H9 (cell line): ENCODE measurements around the gene KDR. TPM values are rescaled to one million over a fixed set of nuclear protein-coding genes. Genes with fewer than 3 reads are reported as not detected.

Experiments
- DNase-seq: peaks from one replicate; pipeline ENCODE4 v3.0.0-alpha.2; 2017
- H2AFZ ChIP-seq: one replicate; pipeline ENCODE4 v1.6.1; 2013; ENCODE audit warnings: mild to moderate bottlenecking, low read length, control low read depth, moderate library complexity
- H2AK5ac ChIP-seq: 2 replicates; pipeline ENCODE4 v1.6.1; 2013; ENCODE audit warnings: low read length, control low read depth, mixed read lengths; ENCODE audit not compliant: insufficient read length
- H2BK120ac ChIP-seq: one replicate; pipeline ENCODE4 v1.6.1; 2013; ENCODE audit warnings: low read depth, mild to moderate bottlenecking, low read length, control low read depth, inconsistent platforms; ENCODE audit not compliant: poor library complexity, severe bottlenecking
- H2BK12ac ChIP-seq: 2 replicates; pipeline ENCODE4 v1.6.1; 2013; ENCODE audit warnings: low read length, control low read depth, mixed read lengths, low read depth; ENCODE audit not compliant: insufficient read length
- H2BK15ac ChIP-seq: 2 replicates; pipeline ENCODE4 v1.6.1; 2013; ENCODE audit warnings: low read depth, low read length, control low read depth
- H2BK20ac ChIP-seq: one replicate; pipeline ENCODE4 v1.6.1; 2013; ENCODE audit warnings: low read depth, mild to moderate bottlenecking, low read length, control low read depth, inconsistent platforms; ENCODE audit not compliant: poor library complexity, severe bottlenecking
- H2BK5ac ChIP-seq: 2 replicates; pipeline ENCODE4 v1.6.1; 2013; ENCODE audit warnings: low read length, control low read depth, mixed read lengths; ENCODE audit not compliant: insufficient read length
- H3K14ac ChIP-seq: 2 replicates; pipeline ENCODE4 v1.6.1; 2013; ENCODE audit warnings: low read length, control low read depth; ENCODE audit not compliant: insufficient read depth
- H3K18ac ChIP-seq: 2 replicates; pipeline ENCODE4 v1.6.1; 2013; ENCODE audit warnings: low read depth, mild to moderate bottlenecking, mixed read lengths, low read length, control low read depth; ENCODE audit not compliant: insufficient read length
- H3K23ac ChIP-seq: 2 replicates; pipeline ENCODE4 v1.6.1; 2013; ENCODE audit warnings: low read length, control low read depth, mixed read lengths, low read depth; ENCODE audit not compliant: insufficient read length
- H3K23me2 ChIP-seq: 2 replicates; pipeline ENCODE4 v1.6.1; 2013; ENCODE audit warnings: low read depth, mild to moderate bottlenecking, mixed read lengths, low read length, control low read depth; ENCODE audit not compliant: insufficient read length, poor library complexity, severe bottlenecking
- H3K27ac ChIP-seq: 2 replicates; pipeline ENCODE4 v1.5.1; 2013; ENCODE audit warnings: low read length, control low read depth, mixed read lengths, low read depth; ENCODE audit not compliant: insufficient read length
- H3K27me3 ChIP-seq: 2 replicates; pipeline ENCODE4 v1.6.1; 2013; ENCODE audit warnings: low read length, control low read depth, inconsistent platforms; ENCODE audit not compliant: insufficient read depth
- H3K4ac ChIP-seq: 2 replicates; pipeline ENCODE4 v1.6.1; 2013; ENCODE audit warnings: low read depth, mild to moderate bottlenecking, control low read depth, inconsistent platforms, low read length, moderate library complexity
- H3K4me1 ChIP-seq: 2 replicates; pipeline ENCODE4 v1.6.1; 2013; ENCODE audit warnings: low read length, control low read depth, inconsistent platforms; ENCODE audit not compliant: insufficient read depth
- H3K4me2 ChIP-seq: 2 replicates; pipeline ENCODE4 v1.6.1; 2013; ENCODE audit warnings: low read length, control low read depth, mixed read lengths; ENCODE audit not compliant: insufficient read length, insufficient read depth
- H3K56ac ChIP-seq: 2 replicates; pipeline ENCODE4 v1.6.1; 2013; ENCODE audit warnings: low read depth, mild to moderate bottlenecking, mixed read lengths, low read length, control low read depth; ENCODE audit not compliant: insufficient read length
- H3K79me1 ChIP-seq: 2 replicates; pipeline ENCODE4 v1.6.1; 2013; ENCODE audit warnings: low read depth, mild to moderate bottlenecking, moderate library complexity, low read length, control low read depth, inconsistent platforms; ENCODE audit not compliant: insufficient read depth, poor library complexity, severe bottlenecking
- H3K79me2 ChIP-seq: 2 replicates; pipeline ENCODE4 v1.6.1; 2013; ENCODE audit warnings: low read length, control low read depth, inconsistent platforms; ENCODE audit not compliant: insufficient read depth
- H3K9ac ChIP-seq: 2 replicates; pipeline ENCODE4 v1.6.1; 2013; ENCODE audit warnings: low read length, control low read depth, mixed read lengths; ENCODE audit not compliant: insufficient read length; ENCODE audit errors: extremely low read depth
- H3K9me3 ChIP-seq: one replicate; pipeline ENCODE4 v1.6.1; 2013; ENCODE audit warnings: low read depth, low read length, inconsistent platforms; ENCODE audit not compliant: control insufficient read depth
- H3T11ph ChIP-seq: one replicate; pipeline ENCODE4 v1.6.1; 2013; ENCODE audit warnings: mild to moderate bottlenecking, low read length, control low read depth, inconsistent platforms
- H4K20me1 ChIP-seq: one replicate; pipeline ENCODE4 v1.6.1; 2013; ENCODE audit not compliant: control insufficient read depth, insufficient read length, insufficient read depth
- H4K5ac ChIP-seq: 2 replicates; pipeline ENCODE4 v1.6.1; 2013; ENCODE audit warnings: low read depth, mild to moderate bottlenecking, mixed read lengths, low read length, control low read depth; ENCODE audit not compliant: insufficient read length
- H4K8ac ChIP-seq: replicated peaks from 2 replicates; pipeline ENCODE4 v1.6.1; 2013; ENCODE audit warnings: low read length, control low read depth, mixed read lengths, low read depth; ENCODE audit not compliant: insufficient read length
- H4K91ac ChIP-seq: 2 replicates; pipeline ENCODE4 v1.6.1; 2013; ENCODE audit warnings: low read depth, mild to moderate bottlenecking, moderate library complexity, mixed read lengths, low read length, control low read depth; ENCODE audit not compliant: insufficient read length
- H3K27ac Mint-ChIP-seq, 3 experiments: 2 replicates in 2 of 3; 3 replicates in 1 of 3; pipeline ENCODE4 v1.8.0; 2020 to 2021; ENCODE audit warnings: mixed read lengths in 3 of 3, mild to moderate bottlenecking in 1 of 3, moderate library complexity in 1 of 3
- H3K27me3 Mint-ChIP-seq: 2 replicates; pipeline ENCODE4 v1.8.0; 2021; ENCODE audit warnings: low read depth, mild to moderate bottlenecking, moderate library complexity, mixed read lengths
- H3K36me3 Mint-ChIP-seq, 3 experiments: 2 replicates in 2 of 3; 3 replicates in 1 of 3; pipeline ENCODE4 v1.8.0; 2020 to 2021; ENCODE audit warnings: low read depth in 3 of 3, mixed read lengths in 3 of 3; ENCODE audit not compliant: insufficient read depth in 1 of 3
- H3K4me1 Mint-ChIP-seq, 2 experiments: 2 replicates each; pipeline ENCODE4 v1.8.0; 2020; ENCODE audit warnings: mixed read lengths in 2 of 2
- H3K4me3 Mint-ChIP-seq, 2 experiments: 2 replicates in 1 of 2; 3 replicates in 1 of 2; pipeline ENCODE4 v1.8.0; 2020 to 2021; ENCODE audit warnings: mild to moderate bottlenecking in 2 of 2, mixed read lengths in 2 of 2, moderate library complexity in 1 of 2
- H3K9me3 Mint-ChIP-seq, 2 experiments: 2 replicates in 1 of 2; 3 replicates in 1 of 2; pipeline ENCODE4 v1.8.0; 2020; ENCODE audit warnings: mild to moderate bottlenecking in 2 of 2, mixed read lengths in 2 of 2, moderate library complexity in 1 of 2
- WGBS: extraction: QIAGEN DNeasy Blood & Tissue Kit; methylation state at CpG from one replicate; pipeline ENCODE4 v1.1.7; 2013; ENCODE audit warnings: missing lambda C conversion rate, low lambda C conversion rate, mixed read lengths; ENCODE audit not compliant: insufficient read length; ENCODE audit errors: extremely low coverage; 5-methylcytosine and 5-hydroxymethylcytosine counted together
- total RNA-seq: library from RNA; stranded (reverse); gene quantifications from 2 replicates; pipeline ENCODE4 v1.2.1, GENCODE V29; 2021
- TF ChIP-seq, protein P1 (sequence below): fragments of 200-600 bp; sonication (generic); conservative IDR thresholded peaks from 3 replicates; pipeline ENCODE4 v1.8.0; 2021; ENCODE audit warnings: antibody characterized with exemption, mild to moderate bottlenecking

Gene KDR
- total RNA-seq, 1 experiment from 2014 or later, result 51.4 TPM

DNA sequence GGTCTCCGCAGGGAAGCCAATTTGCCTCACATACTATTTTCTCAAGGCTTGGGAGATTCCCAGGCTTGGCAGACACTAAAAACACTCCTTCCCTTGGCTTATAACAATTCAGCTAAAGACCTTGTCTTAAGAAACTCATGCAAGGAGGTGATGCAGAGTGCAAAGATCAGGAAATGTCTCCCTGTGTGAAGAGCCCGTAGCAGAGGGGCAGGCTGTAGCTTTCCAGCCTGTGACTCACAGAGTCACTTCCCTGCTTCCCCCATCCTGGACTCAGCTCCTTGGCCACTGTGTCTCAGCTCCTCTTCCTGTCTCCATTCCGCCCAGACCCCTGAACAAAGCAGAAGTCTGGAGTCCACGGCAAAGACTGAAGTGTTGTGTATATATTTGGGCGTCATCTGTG lies 56.1 kb downstream of the KDR start:
- WGBS, result no CpG with 5 or more reads among the region's 5 CpGs
- no peaks in the 10 kb centered on the region for H4K20me1 ChIP-seq
- TF ChIP-seq, protein P1, sequence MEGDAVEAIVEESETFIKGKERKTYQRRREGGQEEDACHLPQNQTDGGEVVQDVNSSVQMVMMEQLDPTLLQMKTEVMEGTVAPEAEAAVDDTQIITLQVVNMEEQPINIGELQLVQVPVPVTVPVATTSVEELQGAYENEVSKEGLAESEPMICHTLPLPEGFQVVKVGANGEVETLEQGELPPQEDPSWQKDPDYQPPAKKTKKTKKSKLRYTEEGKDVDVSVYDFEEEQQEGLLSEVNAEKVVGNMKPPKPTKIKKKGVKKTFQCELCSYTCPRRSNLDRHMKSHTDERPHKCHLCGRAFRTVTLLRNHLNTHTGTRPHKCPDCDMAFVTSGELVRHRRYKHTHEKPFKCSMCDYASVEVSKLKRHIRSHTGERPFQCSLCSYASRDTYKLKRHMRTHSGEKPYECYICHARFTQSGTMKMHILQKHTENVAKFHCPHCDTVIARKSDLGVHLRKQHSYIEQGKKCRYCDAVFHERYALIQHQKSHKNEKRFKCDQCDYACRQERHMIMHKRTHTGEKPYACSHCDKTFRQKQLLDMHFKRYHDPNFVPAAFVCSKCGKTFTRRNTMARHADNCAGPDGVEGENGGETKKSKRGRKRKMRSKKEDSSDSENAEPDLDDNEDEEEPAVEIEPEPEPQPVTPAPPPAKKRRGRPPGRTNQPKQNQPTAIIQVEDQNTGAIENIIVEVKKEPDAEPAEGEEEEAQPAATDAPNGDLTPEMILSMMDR, result no peak
- no peak overlapping the region for H4K91ac ChIP-seq
- no peaks in the 10 kb centered on the region for H3K9me3 ChIP-seq
- no peaks in the 10 kb centered on the region for H3K36me3 Mint-ChIP-seq
- no peak overlapping the region for H3T11ph ChIP-seq
- H3K23ac ChIP-seq, result no peak overlapping the region
- H3K27me3 ChIP-seq, result no peaks in the 10 kb centered on the region
- H3K18ac ChIP-seq, result no peak overlapping the region
- H4K5ac ChIP-seq, result no peak overlapping the region
- no peak overlapping the region for H3K14ac ChIP-seq
- no peaks in the 10 kb centered on the region for H3K27me3 Mint-ChIP-seq
- H3K27ac Mint-ChIP-seq, result no peak overlapping the region
- no peak overlapping the region for H3K27ac ChIP-seq
- H2AK5ac ChIP-seq, result no peak overlapping the region
- no peaks in the 10 kb centered on the region for H3K23me2 ChIP-seq
- no peak overlapping the region for H2BK5ac ChIP-seq
- H3K4me1 Mint-ChIP-seq, result peaks cover 7 to 8% of the 10 kb centered on the region in 2 experiments
- no peak overlapping the region for H2BK15ac ChIP-seq
- no peak overlapping the region for H2AFZ ChIP-seq
- no peaks in the 10 kb centered on the region for H3K9me3 Mint-ChIP-seq
- peaks cover 2% of the 10 kb centered on the region; the same call in 1 of the 2 replicates for H3K4me1 ChIP-seq
- H3K56ac ChIP-seq, result no peak overlapping the region
- no peak overlapping the region for H2BK20ac ChIP-seq
- no peak overlapping the region for H3K4me3 Mint-ChIP-seq
- H3K9ac ChIP-seq, result no peak overlapping the region
- H4K8ac ChIP-seq, result no peak overlapping the region
- no peak overlapping the region for H3K4me2 ChIP-seq
- H3K79me1 ChIP-seq, result no peaks in the 10 kb centered on the region
- H2BK12ac ChIP-seq, result no peak overlapping the region
- no peak overlapping the region for H2BK120ac ChIP-seq
- no peaks in the 10 kb centered on the region for H3K79me2 ChIP-seq
- H3K4ac ChIP-seq, result no peak overlapping the region
- DNase-seq, result no peak
